ENCODE measurements around the gene CELF6. TPM values are rescaled to one million over a fixed set of nuclear protein-coding genes. Genes with fewer than 3 reads are reported as not detected.

The CELF6 gene
- total RNA-seq, 1 donor from 2014 or later: 2.2 TPM

DNA sequence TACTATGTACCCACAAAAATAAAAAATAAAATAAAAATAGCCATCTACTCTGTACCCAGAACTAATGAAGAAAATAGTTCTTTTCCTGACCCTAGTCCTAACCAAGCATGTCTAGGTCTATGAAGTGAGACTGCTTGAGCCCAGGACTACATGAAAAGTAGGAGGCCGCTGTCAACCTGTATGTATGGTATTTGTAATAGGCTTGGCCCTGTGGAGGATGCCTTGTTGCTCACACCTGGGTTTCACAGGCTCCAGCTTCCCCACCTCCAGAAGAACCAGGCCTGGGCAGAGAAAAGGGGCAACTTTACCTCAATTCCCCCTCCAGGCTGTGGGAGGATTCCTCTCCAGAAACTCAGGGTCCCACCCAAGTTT lies 82.1 kb downstream of the CELF6 start:
- Mint-ChIP-seq H3K9me3 (no peaks in the 10 kb centered on the region), H3K36me3 (ENCODE audit: low read depth) (peaks cover 31% of the 10 kb centered on the region), H3K27me3 (no peaks in the 10 kb centered on the region), H3K4me3 (no peak overlapping the region), H3K4me1 (peaks cover 5% of the 10 kb centered on the region), H3K27ac (no peak overlapping the region)
- ChIA-PET CTCF (interaction anchor here (0.8 kb wide), 1 partner anchor 38 kb away, joined by 3 read pairs; no protein-coding TSS in a partner anchor), POLR2A (interaction anchor here (0.6 to 0.7 kb wide), 2 partner anchors 9 to 456 kb away, joined by 3 to 7 read pairs; no protein-coding TSS in a partner anchor)
- intact Hi-C loops (cut with micrococcal nuclease): no loop called here
- TF ChIP-seq, protein P1, sequence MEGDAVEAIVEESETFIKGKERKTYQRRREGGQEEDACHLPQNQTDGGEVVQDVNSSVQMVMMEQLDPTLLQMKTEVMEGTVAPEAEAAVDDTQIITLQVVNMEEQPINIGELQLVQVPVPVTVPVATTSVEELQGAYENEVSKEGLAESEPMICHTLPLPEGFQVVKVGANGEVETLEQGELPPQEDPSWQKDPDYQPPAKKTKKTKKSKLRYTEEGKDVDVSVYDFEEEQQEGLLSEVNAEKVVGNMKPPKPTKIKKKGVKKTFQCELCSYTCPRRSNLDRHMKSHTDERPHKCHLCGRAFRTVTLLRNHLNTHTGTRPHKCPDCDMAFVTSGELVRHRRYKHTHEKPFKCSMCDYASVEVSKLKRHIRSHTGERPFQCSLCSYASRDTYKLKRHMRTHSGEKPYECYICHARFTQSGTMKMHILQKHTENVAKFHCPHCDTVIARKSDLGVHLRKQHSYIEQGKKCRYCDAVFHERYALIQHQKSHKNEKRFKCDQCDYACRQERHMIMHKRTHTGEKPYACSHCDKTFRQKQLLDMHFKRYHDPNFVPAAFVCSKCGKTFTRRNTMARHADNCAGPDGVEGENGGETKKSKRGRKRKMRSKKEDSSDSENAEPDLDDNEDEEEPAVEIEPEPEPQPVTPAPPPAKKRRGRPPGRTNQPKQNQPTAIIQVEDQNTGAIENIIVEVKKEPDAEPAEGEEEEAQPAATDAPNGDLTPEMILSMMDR (IDR thresholded peaks at IDR 0.05): no peak
- DNase-seq: no peak
- no peak for ATAC-seq (ENCODE audit: low read depth)

DNA sequence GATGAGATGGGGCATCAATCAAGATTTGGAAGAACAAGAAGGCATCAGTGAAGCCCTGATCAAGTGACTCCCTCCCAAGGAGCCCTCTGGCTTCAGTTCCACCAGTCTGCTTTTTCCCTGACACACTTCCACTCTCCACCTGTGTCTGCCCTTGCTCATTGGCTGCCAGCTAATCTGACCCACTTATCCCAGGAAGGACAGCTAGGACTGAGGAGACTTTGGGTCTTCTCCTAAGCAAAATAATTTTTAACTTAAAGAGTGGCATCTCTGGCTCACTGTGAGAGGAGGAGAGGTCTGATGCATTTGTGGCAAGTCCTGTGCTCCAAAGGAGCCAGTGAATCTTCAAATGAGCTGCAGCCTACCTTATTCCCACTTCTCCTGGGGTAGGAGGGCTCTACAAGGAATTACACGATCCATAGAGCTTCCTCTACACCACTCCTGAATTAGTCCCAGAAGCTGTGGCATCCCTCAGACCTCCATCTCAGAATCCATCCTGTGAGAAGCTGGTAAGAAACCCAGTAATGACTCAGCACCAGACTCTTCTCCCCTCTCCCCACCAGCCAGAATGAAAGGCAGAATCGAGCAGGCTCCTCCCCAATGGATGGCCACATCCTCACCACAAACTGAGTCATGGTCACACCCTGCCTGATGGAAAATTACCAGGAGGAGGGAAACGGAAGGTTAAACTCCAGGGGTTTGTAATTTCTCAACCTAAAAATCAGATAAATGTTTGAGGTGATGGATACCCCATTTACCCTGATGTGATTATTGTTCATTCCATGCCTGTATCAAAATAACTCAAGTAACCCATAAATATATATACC lies 82.7 kb downstream of the CELF6 start:
- Mint-ChIP-seq H3K36me3 (ENCODE audit: low read depth) (peaks cover 25% of the 10 kb centered on the region), H3K9me3 (no peaks in the 10 kb centered on the region), H3K4me1 (peaks cover 9% of the 10 kb centered on the region), H3K27ac (no peak overlapping the region), H3K4me3 (no peak overlapping the region), H3K27me3 (no peaks in the 10 kb centered on the region)
- CTCF ChIA-PET: interaction anchor here (0.8 kb wide), 1 partner anchor 37 kb away, joined by 3 read pairs; no protein-coding TSS in a partner anchor
- intact Hi-C loops (cut with micrococcal nuclease): no loop called here
- POLR2A ChIA-PET: interaction anchor here (0.6 to 0.7 kb wide), 2 partner anchors 9 to 15 kb away, joined by 4 to 7 read pairs; no protein-coding TSS in a partner anchor
- DNase-seq (no peak), ATAC-seq (ENCODE audit: low read depth) (no peak)
- TF ChIP-seq, protein P1 (IDR thresholded peaks at IDR 0.05): no peak

DNA sequence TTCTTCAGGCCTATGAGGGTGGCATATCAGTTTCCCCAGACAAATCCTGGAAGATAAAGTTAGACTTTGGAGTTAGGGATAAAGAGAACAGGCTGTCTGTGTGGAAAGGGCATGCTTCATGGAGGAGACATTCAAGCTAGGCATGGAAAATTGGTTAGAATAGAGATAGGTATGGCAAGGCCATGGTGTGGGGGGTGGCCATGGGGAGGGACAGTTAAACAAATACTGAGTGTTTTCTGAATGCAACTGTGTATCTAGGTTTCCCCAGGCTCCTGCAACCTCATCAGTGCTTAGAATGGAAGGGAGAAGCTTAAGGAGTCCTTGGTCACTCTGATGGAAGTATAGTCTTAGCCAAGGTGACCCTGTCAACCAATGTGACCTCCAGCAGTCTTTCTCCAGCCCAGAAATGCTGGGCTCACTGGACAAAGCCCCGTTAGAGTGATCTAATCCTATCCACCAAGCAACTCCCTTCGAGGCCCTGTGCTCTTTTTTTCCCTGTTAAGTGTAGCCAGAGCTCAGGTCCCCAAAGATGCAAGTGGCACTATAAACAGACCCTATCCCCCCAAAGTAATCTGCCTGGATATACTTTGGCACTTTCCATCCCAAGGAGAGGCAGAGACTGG lies 83.5 kb downstream of the CELF6 start:
- Mint-ChIP-seq H3K9me3 (no peaks in the 10 kb centered on the region), H3K36me3 (ENCODE audit: low read depth) (peaks cover 21% of the 10 kb centered on the region), H3K4me3 (no peak overlapping the region), H3K27me3 (no peaks in the 10 kb centered on the region), H3K4me1 (peaks cover 16% of the 10 kb centered on the region), H3K27ac (no peak overlapping the region)
- intact Hi-C loops (cut with micrococcal nuclease): no loop called here
- no peak for ATAC-seq (ENCODE audit: low read depth)
- TF ChIP-seq, protein P1 (IDR thresholded peaks at IDR 0.05): no peak
- DNase-seq: no peak
- ChIA-PET POLR2A (interaction anchor here (0.6 to 0.7 kb wide), 3 partner anchors 8 to 50 kb away, joined by 3 to 4 read pairs (median 3); no protein-coding TSS in a partner anchor), CTCF (no interaction called here)

DNA sequence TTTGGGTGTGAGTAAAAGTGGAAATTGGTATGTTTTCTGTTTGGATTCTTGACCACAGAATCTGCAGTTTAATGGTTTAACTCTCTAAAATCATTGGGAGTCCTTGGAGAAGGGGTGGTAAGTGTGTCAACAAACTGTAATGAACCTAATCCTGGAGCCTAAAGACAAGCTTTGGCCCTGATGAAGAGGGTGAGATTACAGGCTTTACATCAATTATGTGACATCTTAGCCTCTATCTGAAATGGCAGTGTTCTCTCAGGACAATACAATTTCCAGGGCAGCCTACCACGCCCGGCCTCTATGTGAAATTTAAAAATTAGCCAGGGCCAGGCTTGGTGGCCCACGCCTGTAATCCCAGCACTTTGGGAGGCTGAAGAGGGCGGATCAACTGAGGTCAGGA lies 84.7 kb downstream of the CELF6 start:
- Mint-ChIP-seq H3K4me3 (no peak overlapping the region), H3K4me1 (peaks cover 16% of the 10 kb centered on the region), H3K9me3 (no peaks in the 10 kb centered on the region), H3K27ac (no peak overlapping the region), H3K36me3 (ENCODE audit: low read depth) (peaks cover 16% of the 10 kb centered on the region), H3K27me3 (no peaks in the 10 kb centered on the region)
- intact Hi-C loops (cut with micrococcal nuclease): no loop called here
- ChIA-PET POLR2A (no interaction called here), CTCF (no interaction called here)
- no peak for ATAC-seq (ENCODE audit: low read depth)
- TF ChIP-seq, protein P1 (IDR thresholded peaks at IDR 0.05): no peak
- DNase-seq: no peak

Other genes starting within 250 kb of the CELF6 start
- gene MYO9A, start 202.0 kb downstream of the CELF6 start, total RNA-seq: 39.4 and 50.6 TPM in 2 replicates
- gene SENP8, start 201.8 kb downstream of the CELF6 start, total RNA-seq: 1.1 and 1.6 TPM in 2 replicates
- not detected in 2 replicates for gene GRAMD2A, start 122.4 kb downstream of the CELF6 start, total RNA-seq
- 1,253 and 1,275 TPM in 2 replicates for gene PKM, start 89.0 kb downstream of the CELF6 start, total RNA-seq
- 70.7 and 81.4 TPM in 2 replicates for gene PARP6, start 47.6 kb downstream of the CELF6 start, total RNA-seq
- 100 and 102 TPM in 2 replicates for gene HEXA, start 55.9 kb upstream of the CELF6 start, total RNA-seq
- gene TMEM202, start 78.1 kb upstream of the CELF6 start, total RNA-seq: not detected in 2 replicates
- 142 and 159 TPM in 2 replicates for gene ARIH1, start 154.2 kb upstream of the CELF6 start, total RNA-seq

All from activated B cell treated with CpG ODN at 0.5 μM for 24 hours (primary cell).